HepG2 (cell line): Measurements from ENCODE around the gene SRR. TPM values are rescaled to one million over a fixed set of nuclear protein-coding genes. Genes with fewer than 3 reads are reported as not detected.

Source experiments
- PRDM10 ChIP-seq: sonication (generic); formaldehyde crosslinking; IDR thresholded peaks from 2 replicates; pipeline ENCODE4 v1.4.0; 2020; ENCODE audit warnings: low read depth, missing genetic modification reagents
- ZNF407 ChIP-seq: sonication (generic); formaldehyde crosslinking; IDR thresholded peaks from one replicate; pipeline ENCODE4 v1.5.1; 2020; ENCODE audit warnings: mild to moderate bottlenecking, missing genetic modification reagents; ENCODE audit errors: not compliant biosample characterization
- polyA plus RNA-seq, 8 experiments: library from polyadenylated mRNA; depleted of rRNA in 3 of 8; stranded (reverse) in 7 of 8; unstranded in 1 of 8; fragments of >200 nt; fragmentation: Illumina TruSeq in 4 of 8; extraction: Trizol in 4 of 8; gene quantifications; 2 replicates each; pipeline versions ENCODE4 v1.2.1 to v1.2.3, GENCODE V29; 2011 to 2016; ENCODE audit warnings: low read depth in 4 of 8, missing spikeins in 1 of 8, mixed read lengths in 1 of 8; ENCODE audit not compliant: insufficient read depth in 1 of 8
- total RNA-seq, 5 experiments: library from RNA; depleted of rRNA; stranded (reverse); fragments of >200 nt; fragmentation: Illumina TruSeq; extraction: Trizol; gene quantifications; 2 replicates each; pipeline ENCODE4 v1.2.3, GENCODE V29; 2016; ENCODE audit warnings: low read depth in 1 of 5

The SRR gene
- total and polyA plus RNA-seq, 2 of the 13 experiments (the other 11 are each of a cell fraction or from before 2014, with no cell fraction given) = 3.6 to 7.8 TPM

- TF ChIP-seq ZNF407 (CRISPR knock-in tag) (no peak), PRDM10 (CRISPR knock-in tag) (no peak)
Measured at GRCh38 chr17:2370211-2370589, 66.5 kb downstream of the SRR start (continued).
